K562 (cell line): ENCODE data around the gene SPAG16.

Experiments used
- ATF4 ChIP-seq: fragments of 450-650 bp; formaldehyde crosslinking; IDR thresholded peaks from 2 replicates; pipeline ENCODE4 v1.4.0; 2022; ENCODE audit warnings: mild to moderate bottlenecking, moderate library complexity
- EGR1 ChIP-seq: fragments of 450-650 bp; conservative IDR thresholded peaks from 2 replicates; pipeline ENCODE4 v1.6.1; 2017; ENCODE audit warnings: mild to moderate bottlenecking
- FOSL1 ChIP-seq: fragments of 200-800 bp; sonication (Bioruptor generic); conservative IDR thresholded peaks from 2 replicates; pipeline ENCODE4 v1.6.1; 2016; ENCODE audit warnings: missing genetic modification characterization, missing compliant biosample characterization
- NCOA2 ChIP-seq, 2 experiments: fragments of 450-650 bp; IDR thresholded peaks; 2 replicates each; pipeline ENCODE4 v1.6.1; 2018; ENCODE audit warnings: mild to moderate bottlenecking in 2 of 2, moderate library complexity in 1 of 2; ENCODE audit not compliant: partially characterized antibody in 2 of 2
- TAF1 ChIP-seq: IDR thresholded peaks from 2 replicates; pipeline ENCODE4 v1.6.1; 2011; ENCODE audit warnings: mild to moderate bottlenecking, low read length, moderate library complexity; ENCODE audit not compliant: insufficient read depth, control insufficient read depth, severe bottlenecking; ENCODE audit errors: extremely low read depth
- TF ChIP-seq, protein P1 (sequence below): fragments of 250-450 bp; sonication (Bioruptor Pico); IDR thresholded peaks from 2 replicates; pipeline ENCODE4 v1.8.0; 2021; ENCODE audit warnings: borderline replicate concordance, mild to moderate bottlenecking, moderate library complexity; ENCODE audit not compliant: poor library complexity, severe bottlenecking

DNA sequence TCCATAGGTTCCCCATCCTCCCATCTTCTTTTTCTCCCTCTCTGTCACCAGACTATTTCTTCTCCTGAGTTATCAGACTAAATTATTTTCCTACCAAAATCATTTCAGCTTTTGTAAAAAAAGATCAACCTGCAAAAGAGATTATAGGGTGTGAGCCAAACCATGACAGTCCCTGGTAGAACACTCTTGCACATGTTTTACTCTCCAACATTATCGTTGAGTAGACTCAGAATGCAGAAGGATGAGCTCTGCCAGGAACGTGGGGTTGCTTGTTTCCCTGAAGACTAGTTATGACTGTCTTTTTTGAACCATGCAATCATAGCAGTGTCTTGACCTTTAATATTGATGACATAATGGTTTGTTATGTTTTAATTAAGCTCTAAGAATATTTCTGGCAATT, 766.5 kb downstream of the SPAG16 start:
- TF ChIP-seq ATF4 (CRISPR knock-in tag) = no peak
- TF ChIP-seq TAF1 = no peak
- no peak for TF ChIP-seq EGR1
- TF ChIP-seq, protein P1, sequence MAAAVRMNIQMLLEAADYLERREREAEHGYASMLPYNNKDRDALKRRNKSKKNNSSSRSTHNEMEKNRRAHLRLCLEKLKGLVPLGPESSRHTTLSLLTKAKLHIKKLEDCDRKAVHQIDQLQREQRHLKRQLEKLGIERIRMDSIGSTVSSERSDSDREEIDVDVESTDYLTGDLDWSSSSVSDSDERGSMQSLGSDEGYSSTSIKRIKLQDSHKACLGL = no peak
- TF ChIP-seq NCOA2 (IDR thresholded peaks at IDR 0.05; ENCODE audit: partially characterized antibody in 2 of 2) = no peak
- no peak for TF ChIP-seq FOSL1
